ENCODE measurements around the gene ANGEL1.

The ANGEL1 gene

GRCh38 chr14:76812422-76813383 is at the start of gene ANGEL1:
ANGEL1 (minus strand) TSS chr14:76812882; CDS start chr14:76812827, 55 bp downstream.
- DNase-seq (ENCODE audit: low spot score): peak; percentile 97
- peak within 1 kb of the TSS; percentile 81 to 92 for H3K27ac ChIP-seq
- no peak for TF ChIP-seq CTCF (IDR thresholded peaks at IDR 0.05)
- H3K4me3 ChIP-seq: peak within 1 kb of the TSS; percentile 94

- DNase-seq (ENCODE audit: low spot score): no peak
- no peak overlapping the region for H3K4me3 ChIP-seq
These were observed 49.0 kb upstream of the ANGEL1 start for GRCh38 chr14:76861574-76862255.

GRCh38 chr14:76856769-76857168 is 44.1 kb upstream of the ANGEL1 start:
- H3K4me3 ChIP-seq: no peak overlapping the region
- TF ChIP-seq CTCF (IDR thresholded peaks at IDR 0.05): no peak
- no peak overlapping the region for H3K27ac ChIP-seq
- DNase-seq (ENCODE audit: low spot score): no peak

More at GRCh38 chr14:76861574-76862255, 49.0 kb upstream of the ANGEL1 start:
- H3K27ac ChIP-seq: no peak overlapping the region
- no peak for TF ChIP-seq CTCF (IDR thresholded peaks at IDR 0.05)

GRCh38 chr14:76855066-76855465 is 42.4 kb upstream of the ANGEL1 start:
- DNase-seq (ENCODE audit: low spot score): no peak
- no peak overlapping the region for H3K27ac ChIP-seq
- H3K4me3 ChIP-seq: no peak overlapping the region
- TF ChIP-seq CTCF (IDR thresholded peaks at IDR 0.05): no peak

- H3K4me3 ChIP-seq: no peak overlapping the region
- no peak for DNase-seq (ENCODE audit: low spot score)
- TF ChIP-seq CTCF (IDR thresholded peaks at IDR 0.05): no peak
- H3K27ac ChIP-seq: no peak overlapping the region
These were observed 36.2 kb upstream of the ANGEL1 start for GRCh38 chr14:76848879-76849278.

GRCh38 chr14:76846331-76847047 is 33.8 kb upstream of the ANGEL1 start:
- TF ChIP-seq CTCF (IDR thresholded peaks at IDR 0.05): no peak
- H3K4me3 ChIP-seq: no peak overlapping the region
- DNase-seq (ENCODE audit: low spot score): no peak
- H3K27ac ChIP-seq: no peak overlapping the region

Data from coronary artery (tissue), 2 donors.